Panc1 (cell line): Measurements from ENCODE around the gene AGAP1. TPM values are rescaled to one million over a fixed set of nuclear protein-coding genes. Genes with fewer than 3 reads are reported as not detected.
A peak's percentile ranks its signal among the peaks of the same experiment; 100 is the strongest.

Source experiments
- ATAC-seq: fragments of 200-7000 bp; cut with Tn5 transposase; 2 replicates; pipeline ENCODE4 v1.9.1; 2020; ENCODE audit warnings: mild to moderate bottlenecking, moderate library complexity
- BruUV-seq: library from RNA; stranded (reverse); fragments of 400-500 nt; replicated peaks from 2 replicates; lab custom pipeline; 2021; lab: Mats Ljungman, UMichigan
- CTCF ChIA-PET: fragments of 300-600 bp; sonication (Branson Sonifier 250); formaldehyde crosslinking; loops from one replicate; lab custom pipeline; 2022; ENCODE audit warnings: antibody characterized with exemption; lab: Charles Lee
- POLR2A ChIA-PET: fragments of 300-600 bp; sonication (Branson Sonifier 250); formaldehyde crosslinking; loops from one replicate; lab custom pipeline; 2022; ENCODE audit warnings: antibody characterized with exemption; lab: Charles Lee
- DNase-seq: peaks from one replicate; pipeline ENCODE4 v3.0.0-alpha.2; 2010; ENCODE audit warnings: low read depth, low spot score
- H3K27ac ChIP-seq: 2 replicates; pipeline ENCODE4 v1.5.1; 2011; ENCODE audit warnings: mild to moderate bottlenecking, low read length, inconsistent platforms
- H3K27me3 ChIP-seq: fragments of 200-500 bp; sonication (Bioruptor generic); 2 replicates; pipeline ENCODE4 v1.6.0; 2014; ENCODE audit warnings: low read length, inconsistent platforms; ENCODE audit not compliant: control insufficient read depth, insufficient read depth
- H3K36me3 ChIP-seq: fragments of 200-500 bp; sonication (Bioruptor generic); 2 replicates; pipeline ENCODE4 v1.5.1; 2014; ENCODE audit warnings: inconsistent platforms, mild to moderate bottlenecking, low read length, moderate library complexity; ENCODE audit not compliant: control insufficient read depth, insufficient read depth
- H3K4me1 ChIP-seq: 2 replicates; pipeline ENCODE4 v1.5.1; 2011; ENCODE audit warnings: inconsistent platforms, mild to moderate bottlenecking, low read length, moderate library complexity; ENCODE audit not compliant: control insufficient read depth, insufficient read depth
- H3K4me3 ChIP-seq, 2 experiments: 2 replicates each; pipeline ENCODE4 v1.5.1; 2011 to 2012; ENCODE audit warnings: low read depth in 2 of 2, low read length in 2 of 2, mild to moderate bottlenecking in 2 of 2, inconsistent platforms in 1 of 2, moderate library complexity in 1 of 2
- H3K9me3 ChIP-seq: fragments of 200-500 bp; sonication (Bioruptor generic); 2 replicates; pipeline ENCODE4 v1.5.1; 2014; ENCODE audit warnings: low read depth, mild to moderate bottlenecking, inconsistent platforms, low read length, moderate library complexity; ENCODE audit not compliant: control insufficient read depth, insufficient read depth
- CTCF ChIP-seq: fragments of 450-650 bp; IDR thresholded peaks from 2 replicates; pipeline ENCODE4 v1.5.1; 2017; ENCODE audit warnings: mild to moderate bottlenecking
- POLR2AphosphoS5 ChIP-seq: IDR thresholded peaks from 2 replicates; pipeline ENCODE4 v1.6.1; 2012; ENCODE audit warnings: mild to moderate bottlenecking, low read depth, low read length, moderate library complexity
- REST ChIP-seq, 2 experiments: IDR thresholded peaks; 2 replicates each; pipeline ENCODE4 v1.6.1; 2011 to 2012; ENCODE audit warnings: low read depth in 2 of 2, control low read depth in 1 of 2, low read length in 1 of 2, mild to moderate bottlenecking in 1 of 2, moderate library complexity in 1 of 2; ENCODE audit not compliant: insufficient read depth in 1 of 2
- SIN3A ChIP-seq: IDR thresholded peaks from 2 replicates; pipeline ENCODE4 v1.6.1; 2012; ENCODE audit warnings: low read depth, mild to moderate bottlenecking, low read length, moderate library complexity, borderline replicate concordance; ENCODE audit not compliant: insufficient read depth
- TCF7L2 ChIP-seq: IDR thresholded peaks from 2 replicates; pipeline ENCODE4 v1.6.1; 2011; ENCODE audit warnings: mild to moderate bottlenecking, low read depth, low read length, inconsistent platforms
- in situ Hi-C: cut with HindIII; loops from 2 replicates; pipeline ENCODE4 v1.10.0; 2016; ENCODE audit warnings: low sequenced_read_pairs, low pct_unique_long_range_greater_than_20kb
- intact Hi-C: fragments of 100-400 bp; cut with micrococcal nuclease; formaldehyde crosslinking; loops from one replicate; pipeline ENCODE4 v1.10.0; 2022; ENCODE audit not compliant: unreplicated experiment
- total RNA-seq: library from RNA; stranded (reverse); gene quantifications from one replicate; pipeline ENCODE4 v1.2.1, GENCODE V29; 2021; ENCODE audit not compliant: unreplicated experiment

The AGAP1 gene
- total RNA-seq, 1 experiment from 2014 or later, result 38.9 TPM

GRCh38 chr2:236028066-236028465 lies 534.2 kb downstream of the AGAP1 start:
- H3K27ac ChIP-seq, result no peak overlapping the region
- no TSS peak for BruUV-seq
- no peaks in the 10 kb centered on the region for H3K9me3 ChIP-seq
- ATAC-seq, result no peak
- no peaks in the 10 kb centered on the region for H3K27me3 ChIP-seq
- in situ Hi-C loops, result no loop called here
- H3K36me3 ChIP-seq, result no peaks in the 10 kb centered on the region
- intact Hi-C loops, result no loop called here
- ChIA-PET CTCF (no interaction called here), POLR2A (no interaction called here)
- TF ChIP-seq CTCF (no peak), POLR2AphosphoS5 (no peak), REST (IDR thresholded peaks at IDR 0.05; ENCODE audit: insufficient read depth in 1 of 2, low read depth in 2 of 2, low read length in 1 of 2) (no peak), SIN3A (no peak), TCF7L2 (no peak)
- H3K4me3 ChIP-seq, result no peak overlapping the region
- DNase-seq, result no peak
- H3K4me1 ChIP-seq, result no peaks in the 10 kb centered on the region

GRCh38 chr2:236033462-236033861 lies 539.6 kb downstream of the AGAP1 start:
- ATAC-seq, result 0 out of 2 replicates have a peak, but pooled peaks have one; percentile 30
- Histone ChIP-seq H3K36me3 (no peaks in the 10 kb centered on the region), H3K4me1 (no peaks in the 10 kb centered on the region), H3K4me3 (no peak overlapping the region), H3K27me3 (no peaks in the 10 kb centered on the region), H3K9me3 (no peaks in the 10 kb centered on the region), H3K27ac (no peak overlapping the region)
- no peak for TF ChIP-seq CTCF
- TF ChIP-seq REST (IDR thresholded peaks at IDR 0.05; ENCODE audit: insufficient read depth in 1 of 2, low read depth in 2 of 2, low read length in 1 of 2), result no peak
- TF ChIP-seq SIN3A, result no peak
- no peak for TF ChIP-seq TCF7L2
- no peak for TF ChIP-seq POLR2AphosphoS5
- no peak for DNase-seq
- ChIA-PET POLR2A (no interaction called here), CTCF (no interaction called here)
- in situ Hi-C loops (no loop called here), intact Hi-C loops (no loop called here)
- BruUV-seq, result no TSS peak
